Measurements from ENCODE around the gene RBCK1.
A peak's percentile ranks its signal among the peaks of the same experiment; 100 is the strongest.

RBCK1 gene

GRCh38 chr20:416950-417800, 9.1 kb downstream of the RBCK1 start:
- no peak for DNase-seq (ENCODE audit: low read depth in 3 of 3, low spot score in 1 of 3)

- no peak for DNase-seq (ENCODE audit: low read depth in 3 of 3, low spot score in 1 of 3)
These were observed 9.8 kb downstream of the RBCK1 start for GRCh38 chr20:417801-418342.

- no peak for DNase-seq (ENCODE audit: low read depth in 3 of 3, low spot score in 1 of 3)
These were observed 10.8 kb downstream of the RBCK1 start for GRCh38 chr20:418858-419365.

- no peak for DNase-seq (ENCODE audit: low read depth in 3 of 3, low spot score in 1 of 3)
These were observed 11.6 kb downstream of the RBCK1 start for GRCh38 chr20:419556-420165.

GRCh38 chr20:420166-420620, 12.1 kb downstream of the RBCK1 start:
- DNase-seq (ENCODE audit: low read depth in 3 of 3, low spot score in 1 of 3): no peak

- DNase-seq (ENCODE audit: low read depth in 3 of 3, low spot score in 1 of 3): no peak
These were observed 12.8 kb downstream of the RBCK1 start for GRCh38 chr20:420721-421574.

- DNase-seq (ENCODE audit: low read depth in 3 of 3, low spot score in 1 of 3): no peak
These were observed 13.7 kb downstream of the RBCK1 start for GRCh38 chr20:421685-422250.

- DNase-seq (ENCODE audit: low read depth in 3 of 3, low spot score in 1 of 3): no peak
These were observed 18.5 kb downstream of the RBCK1 start for GRCh38 chr20:426566-426965.

GRCh38 chr20:427401-427800, 19.3 kb downstream of the RBCK1 start:
- no peak for DNase-seq (ENCODE audit: low read depth in 3 of 3, low spot score in 1 of 3)

GRCh38 chr20:427849-428657, 20.0 kb downstream of the RBCK1 start:
- DNase-seq (ENCODE audit: low read depth in 3 of 3, low spot score in 1 of 3): no peak

- no peak for DNase-seq (ENCODE audit: low read depth in 3 of 3, low spot score in 1 of 3)
These were observed 20.6 kb downstream of the RBCK1 start for GRCh38 chr20:428658-429200.

GRCh38 chr20:430091-430999, 22.2 kb downstream of the RBCK1 start:
- no peak for DNase-seq (ENCODE audit: low read depth in 3 of 3, low spot score in 1 of 3)

- DNase-seq (ENCODE audit: low read depth in 3 of 3, low spot score in 1 of 3): no peak
These were observed 23.2 kb downstream of the RBCK1 start for GRCh38 chr20:431012-431904.

GRCh38 chr20:432208-432607, 24.1 kb downstream of the RBCK1 start:
- no peak for DNase-seq (ENCODE audit: low read depth in 3 of 3, low spot score in 1 of 3)

- no peak for DNase-seq (ENCODE audit: low read depth in 3 of 3, low spot score in 1 of 3)
These were observed 24.7 kb downstream of the RBCK1 start for GRCh38 chr20:432677-433299.

GRCh38 chr20:433300-433975, 25.3 kb downstream of the RBCK1 start:
- DNase-seq (ENCODE audit: low read depth in 3 of 3, low spot score in 1 of 3): peak in 2 of 3 donors; percentile 17 to 34

GRCh38 chr20:434221-434620, 26.1 kb downstream of the RBCK1 start:
- no peak for DNase-seq (ENCODE audit: low read depth in 3 of 3, low spot score in 1 of 3)
